Caco-2 (cell line): Measurements from ENCODE around the gene FPGT. TPM values are rescaled to one million over a fixed set of nuclear protein-coding genes. Genes with fewer than 3 reads are reported as not detected.

Source experiments
- BruUV-seq: library from RNA; stranded (reverse); fragments of 400-500 nt; replicated peaks from 2 replicates; lab custom pipeline; 2021; lab: Mats Ljungman, UMichigan
- CTCF ChIA-PET: fragments of 300-600 bp; sonication (Branson Sonifier 250); formaldehyde crosslinking; loops from one replicate; lab custom pipeline; 2022; ENCODE audit warnings: antibody characterized with exemption; lab: Charles Lee
- POLR2A ChIA-PET: fragments of 300-600 bp; sonication (Branson Sonifier 250); formaldehyde crosslinking; loops from one replicate; lab custom pipeline; 2022; ENCODE audit warnings: antibody characterized with exemption; lab: Charles Lee
- DNase-seq, 2 experiments: peaks; one replicate each; pipeline versions ENCODE4 v3.0.0 to v3.0.0-alpha.2; 2020 to 2022
- H3K27me3 ChIP-seq: replicated peaks from 2 replicates; pipeline ENCODE4 v1.6.0; 2011; ENCODE audit warnings: low read length; ENCODE audit not compliant: control insufficient read depth, insufficient read depth
- H3K36me3 ChIP-seq: 2 replicates; pipeline ENCODE4 v1.5.1; 2011; ENCODE audit warnings: low read length; ENCODE audit not compliant: control insufficient read depth, insufficient read depth
- H3K4me1 ChIP-seq: fragments of 250-450 bp; sonication (Bioruptor Pico); 2 replicates; pipeline ENCODE4 v1.5.1; 2020; ENCODE audit warnings: mild to moderate bottlenecking
- H3K4me3 ChIP-seq: 2 replicates; pipeline ENCODE4 v1.5.1; 2011; ENCODE audit warnings: low read depth, mild to moderate bottlenecking, control low read depth, low read length
- H3K9me3 ChIP-seq: fragments of 250-450 bp; sonication (Bioruptor Pico); 2 replicates; pipeline ENCODE4 v1.5.1; 2020; ENCODE audit warnings: mild to moderate bottlenecking, moderate library complexity
- H3K27ac Mint-ChIP-seq: one replicate; pipeline ENCODE4 v1.8.0; 2022; ENCODE audit warnings: mixed read lengths; ENCODE audit not compliant: unreplicated experiment
- H3K27me3 Mint-ChIP-seq: one replicate; pipeline ENCODE4 v1.8.0; 2022; ENCODE audit warnings: mixed read lengths; ENCODE audit not compliant: insufficient read depth, unreplicated experiment
- H3K36me3 Mint-ChIP-seq: one replicate; pipeline ENCODE4 v1.8.0; 2022; ENCODE audit warnings: mild to moderate bottlenecking, mixed read lengths; ENCODE audit not compliant: insufficient read depth, unreplicated experiment
- H3K4me1 Mint-ChIP-seq: one replicate; pipeline ENCODE4 v1.8.0; 2022; ENCODE audit warnings: low read depth, mixed read lengths; ENCODE audit not compliant: unreplicated experiment
- H3K4me3 Mint-ChIP-seq: one replicate; pipeline ENCODE4 v1.8.0; 2022; ENCODE audit warnings: mild to moderate bottlenecking, moderate library complexity, mixed read lengths; ENCODE audit not compliant: unreplicated experiment
- H3K9me3 Mint-ChIP-seq: one replicate; pipeline ENCODE4 v1.8.0; 2022; ENCODE audit warnings: mixed read lengths; ENCODE audit not compliant: unreplicated experiment
- intact Hi-C: fragments of 100-400 bp; cut with micrococcal nuclease; formaldehyde crosslinking; loops from one replicate; pipeline ENCODE4 v1.10.0; 2022; ENCODE audit not compliant: unreplicated experiment
- total RNA-seq: library from RNA; stranded (reverse); gene quantifications from 2 replicates; pipeline ENCODE4 v1.2.3, GENCODE V29; 2022
- TF ChIP-seq, protein P1 (sequence below), 2 experiments: fragments of 200-600 bp in 1 of 2; IDR thresholded peaks; 1 replicate in 1 of 2; 2 replicates in 1 of 2; pipeline versions ENCODE4 v1.5.1 to v1.8.0; 2011 to 2022; ENCODE audit warnings: antibody characterized with exemption in 1 of 2, control low read depth in 1 of 2, inconsistent platforms in 1 of 2, low read depth in 1 of 2, low read length in 1 of 2, mild to moderate bottlenecking in 1 of 2, moderate library complexity in 1 of 2; ENCODE audit not compliant: insufficient read depth in 1 of 2, severe bottlenecking in 1 of 2, unreplicated experiment in 1 of 2

FPGT gene
- total RNA-seq, 1 experiment from 2014 or later = 7.3 TPM

DNA sequence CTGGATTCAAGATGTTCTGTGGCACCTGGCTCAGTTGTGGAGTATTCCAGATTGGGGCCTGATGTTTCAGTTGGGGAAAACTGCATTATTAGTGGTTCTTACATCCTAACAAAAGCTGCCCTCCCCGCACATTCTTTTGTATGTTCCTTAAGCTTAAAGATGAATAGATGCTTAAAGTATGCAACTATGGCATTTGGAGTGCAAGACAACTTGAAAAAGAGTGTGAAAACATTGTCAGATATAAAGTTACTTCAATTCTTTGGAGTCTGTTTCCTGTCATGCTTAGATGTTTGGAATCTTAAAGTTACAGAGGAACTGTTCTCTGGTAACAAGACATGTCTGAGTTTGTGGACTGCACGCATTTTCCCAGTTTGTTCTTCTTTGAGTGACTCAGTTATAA lies 7.2 kb downstream of the FPGT start:
- H3K9me3 ChIP-seq = no peaks in the 10 kb centered on the region
- H3K36me3 ChIP-seq = no peaks in the 10 kb centered on the region
- intact Hi-C loops = no loop called here
- Mint-ChIP-seq H3K4me1 (no peaks in the 10 kb centered on the region), H3K36me3 (no peaks in the 10 kb centered on the region), H3K9me3 (no peaks in the 10 kb centered on the region), H3K27me3 (no peaks in the 10 kb centered on the region), H3K27ac (no peak overlapping the region), H3K4me3 (no peak overlapping the region)
- H3K27me3 ChIP-seq = no peaks in the 10 kb centered on the region
- TF ChIP-seq, protein P1, sequence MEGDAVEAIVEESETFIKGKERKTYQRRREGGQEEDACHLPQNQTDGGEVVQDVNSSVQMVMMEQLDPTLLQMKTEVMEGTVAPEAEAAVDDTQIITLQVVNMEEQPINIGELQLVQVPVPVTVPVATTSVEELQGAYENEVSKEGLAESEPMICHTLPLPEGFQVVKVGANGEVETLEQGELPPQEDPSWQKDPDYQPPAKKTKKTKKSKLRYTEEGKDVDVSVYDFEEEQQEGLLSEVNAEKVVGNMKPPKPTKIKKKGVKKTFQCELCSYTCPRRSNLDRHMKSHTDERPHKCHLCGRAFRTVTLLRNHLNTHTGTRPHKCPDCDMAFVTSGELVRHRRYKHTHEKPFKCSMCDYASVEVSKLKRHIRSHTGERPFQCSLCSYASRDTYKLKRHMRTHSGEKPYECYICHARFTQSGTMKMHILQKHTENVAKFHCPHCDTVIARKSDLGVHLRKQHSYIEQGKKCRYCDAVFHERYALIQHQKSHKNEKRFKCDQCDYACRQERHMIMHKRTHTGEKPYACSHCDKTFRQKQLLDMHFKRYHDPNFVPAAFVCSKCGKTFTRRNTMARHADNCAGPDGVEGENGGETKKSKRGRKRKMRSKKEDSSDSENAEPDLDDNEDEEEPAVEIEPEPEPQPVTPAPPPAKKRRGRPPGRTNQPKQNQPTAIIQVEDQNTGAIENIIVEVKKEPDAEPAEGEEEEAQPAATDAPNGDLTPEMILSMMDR (IDR thresholded peaks at IDR 0.05; ENCODE audit: insufficient read depth in 1 of 2, low read depth in 1 of 2, low read length in 1 of 2, severe bottlenecking in 1 of 2, unreplicated experiment in 1 of 2) = no peak
- ChIA-PET CTCF (no interaction called here), POLR2A (no interaction called here)
- no peak overlapping the region for H3K4me3 ChIP-seq
- no peaks in the 10 kb centered on the region for H3K4me1 ChIP-seq
- DNase-seq = no peak
- BruUV-seq = no TSS peak

DNA sequence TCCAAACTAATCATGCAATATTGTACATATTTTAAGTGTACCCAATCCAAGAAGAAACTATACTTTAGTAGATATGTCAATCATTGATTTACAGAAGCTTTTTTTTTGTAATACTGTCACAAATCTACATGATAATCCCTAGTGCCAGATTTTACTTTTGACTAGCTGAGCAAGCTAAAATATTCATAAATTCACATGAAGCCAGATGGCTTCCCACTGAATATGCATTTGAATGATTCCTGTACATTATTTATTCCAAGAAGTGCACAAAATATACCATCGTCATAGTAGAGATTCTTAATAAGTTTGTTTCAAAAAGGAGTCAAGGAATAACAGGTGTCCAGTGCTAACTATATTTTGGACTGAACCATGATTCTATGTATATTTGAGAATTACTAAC lies 17.2 kb downstream of the FPGT start:
- Mint-ChIP-seq H3K36me3 (no peaks in the 10 kb centered on the region), H3K9me3 (no peaks in the 10 kb centered on the region), H3K4me3 (no peak overlapping the region), H3K4me1 (no peaks in the 10 kb centered on the region), H3K27ac (no peak overlapping the region), H3K27me3 (no peaks in the 10 kb centered on the region)
- intact Hi-C loops = no loop called here
- CTCF ChIA-PET = no interaction called here
- H3K9me3 ChIP-seq = no peaks in the 10 kb centered on the region
- H3K27me3 ChIP-seq = no peaks in the 10 kb centered on the region
- POLR2A ChIA-PET = no interaction called here
- no peak overlapping the region for H3K4me3 ChIP-seq
- H3K4me1 ChIP-seq = no peaks in the 10 kb centered on the region
- no peaks in the 10 kb centered on the region for H3K36me3 ChIP-seq
- no peak for DNase-seq
- BruUV-seq = no TSS peak
- TF ChIP-seq, protein P1 (IDR thresholded peaks at IDR 0.05; ENCODE audit: insufficient read depth in 1 of 2, low read depth in 1 of 2, low read length in 1 of 2, severe bottlenecking in 1 of 2, unreplicated experiment in 1 of 2) = no peak

GRCh38 chr1:74222701-74223100 lies 24.7 kb downstream of the FPGT start:
- TF ChIP-seq, protein P1 (IDR thresholded peaks at IDR 0.05; ENCODE audit: insufficient read depth in 1 of 2, low read depth in 1 of 2, low read length in 1 of 2, severe bottlenecking in 1 of 2, unreplicated experiment in 1 of 2) = no peak
- no peaks in the 10 kb centered on the region for H3K36me3 Mint-ChIP-seq
- Histone ChIP-seq H3K4me1 (no peaks in the 10 kb centered on the region), H3K27me3 (no peaks in the 10 kb centered on the region), H3K36me3 (no peaks in the 10 kb centered on the region), H3K9me3 (no peaks in the 10 kb centered on the region), H3K4me3 (no peak overlapping the region)
- ChIA-PET POLR2A (no interaction called here), CTCF (no interaction called here)
- no peak overlapping the region for H3K4me3 Mint-ChIP-seq
- H3K9me3 Mint-ChIP-seq = no peaks in the 10 kb centered on the region
- no peak overlapping the region for H3K27ac Mint-ChIP-seq
- intact Hi-C loops = no loop called here
- DNase-seq = no peak
- no peaks in the 10 kb centered on the region for H3K27me3 Mint-ChIP-seq
- BruUV-seq = no TSS peak
- H3K4me1 Mint-ChIP-seq = no peaks in the 10 kb centered on the region
